Panc1 (cell line): Measurements from ENCODE around the gene INCA1. TPM values are rescaled to one million over a fixed set of nuclear protein-coding genes. Genes with fewer than 3 reads are reported as not detected.

Source experiments
- ATAC-seq: fragments of 200-7000 bp; cut with Tn5 transposase; 2 replicates; pipeline ENCODE4 v1.9.1; 2020; ENCODE audit warnings: mild to moderate bottlenecking, moderate library complexity
- BruUV-seq: library from RNA; stranded (reverse); fragments of 400-500 nt; replicated peaks from 2 replicates; lab custom pipeline; 2021; lab: Mats Ljungman, UMichigan
- CTCF ChIA-PET: fragments of 300-600 bp; sonication (Branson Sonifier 250); formaldehyde crosslinking; loops from one replicate; lab custom pipeline; 2022; ENCODE audit warnings: antibody characterized with exemption; lab: Charles Lee
- POLR2A ChIA-PET: fragments of 300-600 bp; sonication (Branson Sonifier 250); formaldehyde crosslinking; loops from one replicate; lab custom pipeline; 2022; ENCODE audit warnings: antibody characterized with exemption; lab: Charles Lee
- DNase-seq: peaks from one replicate; pipeline ENCODE4 v3.0.0-alpha.2; 2010; ENCODE audit warnings: low read depth, low spot score
- H3K27ac ChIP-seq: 2 replicates; pipeline ENCODE4 v1.5.1; 2011; ENCODE audit warnings: mild to moderate bottlenecking, low read length, inconsistent platforms
- H3K27me3 ChIP-seq: fragments of 200-500 bp; sonication (Bioruptor generic); 2 replicates; pipeline ENCODE4 v1.6.0; 2014; ENCODE audit warnings: low read length, inconsistent platforms; ENCODE audit not compliant: control insufficient read depth, insufficient read depth
- H3K36me3 ChIP-seq: fragments of 200-500 bp; sonication (Bioruptor generic); 2 replicates; pipeline ENCODE4 v1.5.1; 2014; ENCODE audit warnings: inconsistent platforms, mild to moderate bottlenecking, low read length, moderate library complexity; ENCODE audit not compliant: control insufficient read depth, insufficient read depth
- H3K4me1 ChIP-seq: 2 replicates; pipeline ENCODE4 v1.5.1; 2011; ENCODE audit warnings: inconsistent platforms, mild to moderate bottlenecking, low read length, moderate library complexity; ENCODE audit not compliant: control insufficient read depth, insufficient read depth
- H3K4me3 ChIP-seq, 2 experiments: 2 replicates each; pipeline ENCODE4 v1.5.1; 2011 to 2012; ENCODE audit warnings: low read depth in 2 of 2, low read length in 2 of 2, mild to moderate bottlenecking in 2 of 2, inconsistent platforms in 1 of 2, moderate library complexity in 1 of 2
- H3K9me3 ChIP-seq: fragments of 200-500 bp; sonication (Bioruptor generic); 2 replicates; pipeline ENCODE4 v1.5.1; 2014; ENCODE audit warnings: low read depth, mild to moderate bottlenecking, inconsistent platforms, low read length, moderate library complexity; ENCODE audit not compliant: control insufficient read depth, insufficient read depth
- POLR2AphosphoS5 ChIP-seq: IDR thresholded peaks from 2 replicates; pipeline ENCODE4 v1.6.1; 2012; ENCODE audit warnings: mild to moderate bottlenecking, low read depth, low read length, moderate library complexity
- SIN3A ChIP-seq: IDR thresholded peaks from 2 replicates; pipeline ENCODE4 v1.6.1; 2012; ENCODE audit warnings: low read depth, mild to moderate bottlenecking, low read length, moderate library complexity, borderline replicate concordance; ENCODE audit not compliant: insufficient read depth
- TCF7L2 ChIP-seq: IDR thresholded peaks from 2 replicates; pipeline ENCODE4 v1.6.1; 2011; ENCODE audit warnings: mild to moderate bottlenecking, low read depth, low read length, inconsistent platforms
- in situ Hi-C: cut with HindIII; loops from 2 replicates; pipeline ENCODE4 v1.10.0; 2016; ENCODE audit warnings: low sequenced_read_pairs, low pct_unique_long_range_greater_than_20kb
- intact Hi-C: fragments of 100-400 bp; cut with micrococcal nuclease; formaldehyde crosslinking; loops from one replicate; pipeline ENCODE4 v1.10.0; 2022; ENCODE audit not compliant: unreplicated experiment
- total RNA-seq: library from RNA; stranded (reverse); gene quantifications from one replicate; pipeline ENCODE4 v1.2.1, GENCODE V29; 2021; ENCODE audit not compliant: unreplicated experiment
- TF ChIP-seq, protein P1 (sequence below), 2 experiments: IDR thresholded peaks; 2 replicates each; pipeline ENCODE4 v1.6.1; 2011 to 2012; ENCODE audit warnings: low read depth in 2 of 2, control low read depth in 1 of 2, low read length in 1 of 2, mild to moderate bottlenecking in 1 of 2, moderate library complexity in 1 of 2; ENCODE audit not compliant: insufficient read depth in 1 of 2
- TF ChIP-seq, protein P2 (sequence below): fragments of 450-650 bp; IDR thresholded peaks from 2 replicates; pipeline ENCODE4 v1.5.1; 2017; ENCODE audit warnings: mild to moderate bottlenecking

The INCA1 gene
- total RNA-seq, 1 experiment from 2014 or later, result 1.7 TPM

- POLR2A ChIA-PET, result interaction anchor here (1.2 kb wide), 1 partner anchor 23 kb away, joined by 5 read pairs; the partner anchor contains the start of gene SPAG7
- in situ Hi-C loops, result no loop called here
- intact Hi-C loops, result no loop called here
- Histone ChIP-seq H3K9me3 (no peaks in the 10 kb centered on the region), H3K36me3 (peaks cover 16% of the 10 kb centered on the region), H3K4me3 (no peak overlapping the region), H3K4me1 (peaks cover 27% of the 10 kb centered on the region), H3K27me3 (no peaks in the 10 kb centered on the region), H3K27ac (peak overlapping the region; percentile 94)
- DNase-seq (no peak), ATAC-seq (no peak)
- TF ChIP-seq SIN3A (no peak), POLR2AphosphoS5 (no peak; the same call in 1 of the 2 replicates), TCF7L2 (no peak)
- TF ChIP-seq, protein P1, sequence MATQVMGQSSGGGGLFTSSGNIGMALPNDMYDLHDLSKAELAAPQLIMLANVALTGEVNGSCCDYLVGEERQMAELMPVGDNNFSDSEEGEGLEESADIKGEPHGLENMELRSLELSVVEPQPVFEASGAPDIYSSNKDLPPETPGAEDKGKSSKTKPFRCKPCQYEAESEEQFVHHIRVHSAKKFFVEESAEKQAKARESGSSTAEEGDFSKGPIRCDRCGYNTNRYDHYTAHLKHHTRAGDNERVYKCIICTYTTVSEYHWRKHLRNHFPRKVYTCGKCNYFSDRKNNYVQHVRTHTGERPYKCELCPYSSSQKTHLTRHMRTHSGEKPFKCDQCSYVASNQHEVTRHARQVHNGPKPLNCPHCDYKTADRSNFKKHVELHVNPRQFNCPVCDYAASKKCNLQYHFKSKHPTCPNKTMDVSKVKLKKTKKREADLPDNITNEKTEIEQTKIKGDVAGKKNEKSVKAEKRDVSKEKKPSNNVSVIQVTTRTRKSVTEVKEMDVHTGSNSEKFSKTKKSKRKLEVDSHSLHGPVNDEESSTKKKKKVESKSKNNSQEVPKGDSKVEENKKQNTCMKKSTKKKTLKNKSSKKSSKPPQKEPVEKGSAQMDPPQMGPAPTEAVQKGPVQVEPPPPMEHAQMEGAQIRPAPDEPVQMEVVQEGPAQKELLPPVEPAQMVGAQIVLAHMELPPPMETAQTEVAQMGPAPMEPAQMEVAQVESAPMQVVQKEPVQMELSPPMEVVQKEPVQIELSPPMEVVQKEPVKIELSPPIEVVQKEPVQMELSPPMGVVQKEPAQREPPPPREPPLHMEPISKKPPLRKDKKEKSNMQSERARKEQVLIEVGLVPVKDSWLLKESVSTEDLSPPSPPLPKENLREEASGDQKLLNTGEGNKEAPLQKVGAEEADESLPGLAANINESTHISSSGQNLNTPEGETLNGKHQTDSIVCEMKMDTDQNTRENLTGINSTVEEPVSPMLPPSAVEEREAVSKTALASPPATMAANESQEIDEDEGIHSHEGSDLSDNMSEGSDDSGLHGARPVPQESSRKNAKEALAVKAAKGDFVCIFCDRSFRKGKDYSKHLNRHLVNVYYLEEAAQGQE (IDR thresholded peaks at IDR 0.05; ENCODE audit: insufficient read depth in 1 of 2, low read depth in 2 of 2, low read length in 1 of 2), result no peak
- TF ChIP-seq, protein P2, sequence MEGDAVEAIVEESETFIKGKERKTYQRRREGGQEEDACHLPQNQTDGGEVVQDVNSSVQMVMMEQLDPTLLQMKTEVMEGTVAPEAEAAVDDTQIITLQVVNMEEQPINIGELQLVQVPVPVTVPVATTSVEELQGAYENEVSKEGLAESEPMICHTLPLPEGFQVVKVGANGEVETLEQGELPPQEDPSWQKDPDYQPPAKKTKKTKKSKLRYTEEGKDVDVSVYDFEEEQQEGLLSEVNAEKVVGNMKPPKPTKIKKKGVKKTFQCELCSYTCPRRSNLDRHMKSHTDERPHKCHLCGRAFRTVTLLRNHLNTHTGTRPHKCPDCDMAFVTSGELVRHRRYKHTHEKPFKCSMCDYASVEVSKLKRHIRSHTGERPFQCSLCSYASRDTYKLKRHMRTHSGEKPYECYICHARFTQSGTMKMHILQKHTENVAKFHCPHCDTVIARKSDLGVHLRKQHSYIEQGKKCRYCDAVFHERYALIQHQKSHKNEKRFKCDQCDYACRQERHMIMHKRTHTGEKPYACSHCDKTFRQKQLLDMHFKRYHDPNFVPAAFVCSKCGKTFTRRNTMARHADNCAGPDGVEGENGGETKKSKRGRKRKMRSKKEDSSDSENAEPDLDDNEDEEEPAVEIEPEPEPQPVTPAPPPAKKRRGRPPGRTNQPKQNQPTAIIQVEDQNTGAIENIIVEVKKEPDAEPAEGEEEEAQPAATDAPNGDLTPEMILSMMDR, result no peak
- CTCF ChIA-PET, result no interaction called here
- BruUV-seq, result no TSS peak
Measured at GRCh38 chr17:4944163-4944553, 53.2 kb downstream of the INCA1 start.

DNA sequence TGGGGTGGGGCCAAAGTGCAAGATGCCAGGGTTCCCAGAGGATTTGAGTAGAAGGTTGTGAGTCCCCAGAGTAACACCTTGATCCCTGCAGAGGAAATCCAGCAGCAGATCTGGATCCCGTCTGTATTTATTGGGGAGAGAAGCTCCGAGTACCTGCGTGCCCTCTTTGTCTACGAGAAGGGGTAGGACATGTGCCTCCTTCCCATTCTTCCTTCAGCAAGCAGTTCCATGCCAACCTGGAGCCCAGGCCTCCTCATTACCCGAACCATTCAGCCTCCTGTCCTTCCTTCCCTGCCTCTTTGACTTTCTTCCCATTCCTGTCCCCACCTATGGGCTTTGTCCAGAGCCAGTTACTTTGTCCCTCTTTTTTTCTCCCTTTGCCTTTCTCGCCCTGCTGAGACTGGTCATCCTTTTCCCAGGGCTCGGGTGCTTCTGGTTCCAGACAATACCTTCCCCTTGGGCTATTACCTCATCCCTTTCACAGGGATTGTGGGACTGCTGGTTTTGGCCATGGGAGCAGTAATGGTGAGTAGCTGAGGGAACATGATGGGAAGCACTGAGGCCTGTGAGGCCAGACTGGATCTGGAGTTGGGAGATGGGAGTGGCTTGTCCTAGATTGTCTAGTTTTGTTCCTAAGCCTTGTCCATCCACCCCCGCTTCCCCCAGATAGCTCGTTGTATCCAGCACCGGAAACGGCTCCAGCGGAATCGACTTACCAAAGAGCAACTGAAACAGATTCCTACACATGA is 54.4 kb downstream of the INCA1 start:
- TF ChIP-seq, protein P1 (IDR thresholded peaks at IDR 0.05; ENCODE audit: insufficient read depth in 1 of 2, low read depth in 2 of 2, low read length in 1 of 2), result no peak
- TF ChIP-seq, protein P2, result no peak
- no peak; the same call in 1 of the 2 replicates for TF ChIP-seq POLR2AphosphoS5
- TF ChIP-seq SIN3A, result no peak
- no peak for TF ChIP-seq TCF7L2
- CTCF ChIA-PET, result no interaction called here
- POLR2A ChIA-PET, result no interaction called here
- intact Hi-C loops (no loop called here), in situ Hi-C loops (no loop called here)
- Histone ChIP-seq H3K4me3 (no peak overlapping the region), H3K27me3 (no peaks in the 10 kb centered on the region), H3K27ac (peak overlapping the region; percentile 61; the same call in 1 of the 2 replicates), H3K4me1 (peaks cover 35% of the 10 kb centered on the region), H3K9me3 (no peaks in the 10 kb centered on the region), H3K36me3 (peaks cover 17% of the 10 kb centered on the region)
- no TSS peak for BruUV-seq
- ATAC-seq (no peak), DNase-seq (no peak)
